CMK (cell line): ENCODE data around the gene HS3ST1.

Experiments used
- DNase-seq: peaks from one replicate; pipeline ENCODE4 v3.0.0-alpha.2; 2010; ENCODE audit warnings: low read depth

HS3ST1 gene

GRCh38 chr4:11428231-11428898, at the start of gene HS3ST1:
HS3ST1 (minus strand) TSS chr4:11428894; CDS start chr4:11400005, 28,889 bp downstream.
- no peak for DNase-seq

DNA sequence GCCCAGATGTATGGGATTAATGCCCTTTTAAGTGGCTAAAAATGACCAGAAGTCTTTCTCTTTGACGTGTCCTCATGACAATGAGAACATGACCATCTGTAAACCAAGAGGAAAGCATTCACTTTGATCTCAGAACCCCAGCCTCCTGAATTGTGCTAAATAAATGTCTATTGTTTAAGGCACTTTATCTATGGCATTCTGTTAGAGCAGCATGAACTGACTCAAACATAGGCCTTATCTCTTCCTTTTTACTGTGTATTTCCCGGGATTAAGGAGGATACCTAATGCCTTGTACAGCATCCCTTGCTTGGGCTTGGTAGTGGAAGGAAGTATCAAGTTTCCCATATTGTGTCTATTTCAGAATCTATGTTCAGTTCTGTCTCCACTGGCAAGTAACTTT, 47.2 kb upstream of the HS3ST1 start:
- DNase-seq: no peak

GRCh38 chr4:11474146-11474545, 45.5 kb upstream of the HS3ST1 start:
- DNase-seq: no peak

DNA sequence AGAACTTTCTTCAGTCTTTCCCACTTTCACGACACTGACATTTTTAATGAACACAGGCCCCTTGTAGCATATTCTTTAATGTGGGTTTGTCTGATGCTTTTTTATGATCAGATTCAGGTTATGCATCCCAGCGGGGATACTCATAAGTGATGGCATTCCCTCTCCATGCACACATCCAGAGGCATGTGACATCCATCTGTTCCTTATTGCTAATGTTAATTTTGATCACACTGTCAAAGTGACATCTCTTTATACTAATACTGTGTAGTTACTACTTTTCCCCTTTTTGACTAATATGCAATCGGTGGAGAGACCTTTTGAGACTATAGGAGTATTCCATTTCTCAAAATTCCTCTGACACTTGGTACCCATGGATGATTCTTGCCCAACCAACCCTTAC, 43.8 kb upstream of the HS3ST1 start:
- no peak for DNase-seq

GRCh38 chr4:11471618-11472017, 42.9 kb upstream of the HS3ST1 start:
- DNase-seq: no peak

GRCh38 chr4:11471046-11471441, 42.4 kb upstream of the HS3ST1 start:
- no peak for DNase-seq

DNA sequence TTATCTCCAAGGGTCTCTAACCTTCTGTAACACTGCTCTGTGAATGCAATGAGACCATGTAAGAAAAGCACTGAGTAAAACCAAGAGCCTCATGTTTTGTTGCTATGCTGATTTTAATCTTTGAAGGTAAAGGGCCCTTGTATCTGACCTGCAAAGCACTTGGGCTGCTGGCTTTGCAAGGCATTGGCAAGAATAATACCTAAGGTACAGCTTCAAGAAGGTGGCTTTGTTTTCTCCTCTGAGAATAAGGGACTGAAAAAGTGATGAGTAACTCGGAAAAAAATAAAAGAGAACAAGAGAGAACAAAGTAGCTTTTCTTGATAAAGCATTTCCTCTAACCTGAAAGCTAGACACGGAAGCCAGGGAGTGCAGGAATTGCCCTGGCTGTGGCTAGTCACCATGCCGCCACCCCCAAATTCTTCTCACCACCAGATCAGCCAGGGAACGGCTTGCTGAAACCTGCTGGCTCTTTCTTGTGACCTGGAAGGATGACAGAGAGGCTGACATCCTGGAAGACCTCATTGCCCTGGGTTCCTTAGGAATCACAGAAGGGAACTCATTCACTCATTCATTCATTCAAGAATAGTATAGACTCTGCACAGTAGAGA, 41.8 kb upstream of the HS3ST1 start:
- DNase-seq: no peak

- no peak for DNase-seq
Measured at GRCh38 chr4:11469650-11470437, 41.1 kb upstream of the HS3ST1 start.

GRCh38 chr4:11468901-11469300, 40.2 kb upstream of the HS3ST1 start:
- DNase-seq: no peak

DNA sequence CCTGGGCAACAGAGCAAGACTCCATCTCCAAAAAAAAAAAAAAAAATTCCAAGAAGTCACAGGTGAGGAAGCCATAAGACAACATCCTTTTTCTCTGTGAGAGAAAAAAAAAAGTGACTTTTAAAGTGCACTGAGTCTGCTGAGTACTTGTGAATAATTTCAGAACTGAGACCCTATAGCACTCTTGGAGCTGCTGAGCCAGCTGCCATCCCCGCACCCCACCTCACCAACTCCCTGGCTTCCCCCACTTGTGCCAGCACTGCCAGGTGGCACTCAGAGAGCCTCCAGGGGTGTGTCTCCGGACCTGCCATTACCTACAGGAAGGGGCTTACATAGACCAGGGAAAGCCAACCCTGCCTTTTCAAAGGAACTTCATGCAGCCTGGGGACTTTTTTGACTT, 39.2 kb upstream of the HS3ST1 start:
- no peak for DNase-seq

- no peak for DNase-seq
Measured at GRCh38 chr4:11463707-11464106, 35.0 kb upstream of the HS3ST1 start.

- DNase-seq: no peak
Measured at GRCh38 chr4:11456401-11456800, 27.7 kb upstream of the HS3ST1 start.

DNA sequence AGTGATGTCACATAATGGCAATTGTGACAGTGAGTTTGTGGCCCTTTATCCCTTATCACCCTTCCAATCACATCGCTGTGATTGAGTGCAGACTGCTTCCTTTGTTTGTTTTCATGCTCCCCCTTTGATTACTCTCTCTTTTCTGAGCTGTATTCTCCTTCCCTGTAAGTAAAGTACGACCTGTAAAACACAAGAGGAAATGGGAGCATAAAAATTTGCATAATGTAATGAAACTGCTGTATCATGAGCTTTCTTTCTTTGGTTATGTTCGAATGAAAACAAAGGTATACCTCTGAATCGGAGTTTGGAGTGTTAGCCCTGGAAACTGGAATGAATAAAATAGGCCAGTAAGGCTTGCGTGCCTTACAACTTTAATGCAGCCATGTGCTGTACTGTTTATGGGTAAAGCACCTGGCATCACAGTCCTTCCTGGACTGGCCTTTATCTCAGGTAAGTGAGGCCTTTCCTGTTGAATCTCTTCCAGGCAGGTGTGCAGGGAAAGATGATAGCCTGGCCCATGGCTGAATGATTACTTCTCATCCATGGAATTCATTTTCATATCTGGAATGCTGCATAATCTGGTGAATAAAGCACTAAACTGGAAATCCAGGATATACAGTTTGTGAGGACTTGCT, 26.6 kb upstream of the HS3ST1 start:
- DNase-seq: no peak

- no peak for DNase-seq
Measured at GRCh38 chr4:11451716-11452115, 23.0 kb upstream of the HS3ST1 start.

GRCh38 chr4:11446155-11446811, 17.6 kb upstream of the HS3ST1 start:
- DNase-seq: no peak

DNA sequence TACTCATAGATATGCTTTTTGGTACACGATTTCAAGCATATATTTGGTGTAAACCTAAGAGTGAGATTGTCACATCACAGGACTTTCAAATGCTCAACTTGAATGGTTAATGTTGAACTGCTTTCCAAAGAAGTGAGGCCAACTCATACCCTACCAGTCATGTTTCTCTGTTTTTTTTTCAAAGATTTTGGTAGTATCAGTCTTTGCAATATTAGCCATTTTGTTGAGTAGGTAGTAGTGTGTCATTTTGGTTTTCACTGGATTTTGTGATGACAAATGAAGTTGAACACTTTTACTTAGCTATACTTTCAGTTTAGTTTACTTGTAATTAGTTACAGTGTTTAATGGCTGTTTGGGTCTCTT, 12.5 kb upstream of the HS3ST1 start:
- no peak for DNase-seq

- no peak for DNase-seq
Measured at GRCh38 chr4:11440481-11441193, 11.9 kb upstream of the HS3ST1 start.

DNA sequence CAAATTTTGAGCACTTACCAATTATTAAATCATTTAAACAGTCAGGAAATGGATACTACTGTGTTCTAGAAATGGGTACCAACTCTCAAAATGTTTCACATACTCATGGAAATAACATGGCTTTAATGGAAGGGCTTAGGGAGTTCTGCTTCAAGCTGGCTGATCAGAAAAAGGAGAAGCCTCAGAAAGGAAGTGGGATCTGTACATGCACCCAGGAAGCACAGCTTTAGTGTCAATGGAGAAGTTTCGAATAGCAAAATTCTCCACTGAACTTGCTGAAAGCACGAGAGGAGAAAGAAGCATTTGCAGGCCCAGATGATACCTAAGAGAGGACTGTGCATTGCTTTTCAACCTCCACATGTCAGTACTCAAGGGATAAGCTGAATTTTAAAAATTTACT, 11.1 kb upstream of the HS3ST1 start:
- DNase-seq: no peak

GRCh38 chr4:11438647-11439046, 10.0 kb upstream of the HS3ST1 start:
- no peak for DNase-seq

GRCh38 chr4:11436673-11437072, 8.0 kb upstream of the HS3ST1 start:
- DNase-seq: no peak

GRCh38 chr4:11436084-11436483, 7.4 kb upstream of the HS3ST1 start:
- no peak for DNase-seq

- DNase-seq: no peak
Measured at GRCh38 chr4:11435557-11435956, 6.9 kb upstream of the HS3ST1 start.
